Endothelial cell of umbilical vein (primary cell): ENCODE data around the gene RFC5. TPM values are rescaled to one million over a fixed set of nuclear protein-coding genes. Genes with fewer than 3 reads are reported as not detected.
A peak's percentile ranks its signal among the peaks of the same experiment; 100 is the strongest.

Source experiments
- BruUV-seq: library from RNA; stranded (reverse); fragments of 400-500 nt; replicated peaks from 2 replicates; lab custom pipeline; 2021; lab: Mats Ljungman, UMichigan
- CTCF ChIA-PET: fragments of 300-600, 350-600 bp; sonication (Branson Sonifier 250); formaldehyde crosslinking; loops from one replicate; lab custom pipeline; 2021; ENCODE audit warnings: antibody characterized with exemption, inconsistent platforms; lab: Charles Lee
- POLR2A ChIA-PET: fragments of 300-600, 350-600 bp; sonication (Branson Sonifier 250); formaldehyde crosslinking; loops from one replicate; lab custom pipeline; 2021; ENCODE audit warnings: antibody characterized with exemption, inconsistent platforms; lab: Charles Lee
- DNase-seq: peaks from one replicate; pipeline ENCODE4 v3.0.0-alpha.2; 2011; ENCODE audit warnings: low read depth, low spot score
- FAIRE-seq: peaks from 2 replicates; lab custom pipeline; 2011; peaks lifted over from hg19 to GRCh38; lab: Jason Lieb, UNC
- H2AFZ ChIP-seq: 2 replicates; pipeline ENCODE4 v1.6.0; 2012; ENCODE audit warnings: low read depth, low read length, control low read depth, inconsistent platforms
- H3K27ac ChIP-seq: 2 replicates; pipeline ENCODE4 v1.5.1; 2011; ENCODE audit warnings: low read depth, mild to moderate bottlenecking, control low read depth, low read length, moderate library complexity; ENCODE audit not compliant: insufficient read depth
- H3K27me3 ChIP-seq, 2 experiments: 2 replicates each; pipeline versions ENCODE4 v1.6.0 to v1.6.1; 2011; ENCODE audit warnings: low read length in 2 of 2, mixed read lengths in 1 of 2; ENCODE audit not compliant: control insufficient read depth in 2 of 2, insufficient read depth in 2 of 2
- H3K36me3 ChIP-seq, 2 experiments: 2 replicates in 1 of 2; 3 replicates in 1 of 2; pipeline ENCODE4 v1.5.1; 2011; ENCODE audit warnings: low read length in 2 of 2, mild to moderate bottlenecking in 1 of 2, moderate library complexity in 1 of 2; ENCODE audit not compliant: control insufficient read depth in 2 of 2, insufficient read depth in 2 of 2; ENCODE audit errors: extremely low read depth in 1 of 2
- H3K4me1 ChIP-seq: 3 replicates; pipeline ENCODE4 v1.5.1; 2011; ENCODE audit warnings: mild to moderate bottlenecking, low read length; ENCODE audit not compliant: control insufficient read depth, insufficient read depth; ENCODE audit errors: extremely low read depth
- H3K4me2 ChIP-seq: 2 replicates; pipeline ENCODE4 v1.6.1; 2011; ENCODE audit warnings: low read length, control low read depth, mixed read lengths; ENCODE audit not compliant: insufficient read depth
- H3K4me3 ChIP-seq, 3 experiments: fragments of 200-600 bp in 1 of 3; sonication (generic), shearing (Covaris generic) in 1 of 3; replicated peaks in 1 of 3; 2 replicates each; pipeline ENCODE4 v1.5.1; 2011 to 2016; ENCODE audit warnings: control low read depth in 3 of 3, low read length in 3 of 3, mild to moderate bottlenecking in 2 of 3, inconsistent platforms in 1 of 3, low read depth in 1 of 3, moderate library complexity in 1 of 3; ENCODE audit not compliant: insufficient read depth in 1 of 3
- H3K79me2 ChIP-seq: 2 replicates; pipeline ENCODE4 v1.6.0; 2012; ENCODE audit warnings: low read length, inconsistent platforms; ENCODE audit not compliant: control insufficient read depth, insufficient read depth
- H3K9ac ChIP-seq: replicated peaks from 2 replicates; pipeline ENCODE3; 2011; ENCODE audit warnings: low read length, control low read depth; ENCODE audit not compliant: insufficient read depth; ENCODE audit errors: extremely low read depth
- H3K9me1 ChIP-seq: replicated peaks from 3 replicates; pipeline ENCODE4 v1.6.0; 2011; ENCODE audit warnings: mild to moderate bottlenecking, low read length; ENCODE audit not compliant: control insufficient read depth, insufficient read depth; ENCODE audit errors: extremely low read depth
- H3K9me3 ChIP-seq: replicated peaks from 2 replicates; pipeline ENCODE4 v1.5.1; 2012; ENCODE audit warnings: low read length, inconsistent platforms; ENCODE audit not compliant: control insufficient read depth, insufficient read depth
- H4K20me1 ChIP-seq: replicated peaks from 2 replicates; pipeline ENCODE3; 2011; ENCODE audit warnings: mild to moderate bottlenecking, low read length; ENCODE audit not compliant: control insufficient read depth, insufficient read depth; ENCODE audit errors: extremely low read depth
- EZH2 ChIP-seq: IDR thresholded peaks from 2 replicates; pipeline ENCODE4 v1.6.1; 2012; ENCODE audit warnings: borderline replicate concordance, low read depth, mild to moderate bottlenecking, moderate library complexity, low read length, inconsistent platforms; ENCODE audit not compliant: severe bottlenecking
- FOS ChIP-seq: IDR thresholded peaks from 2 replicates; pipeline ENCODE4 v1.6.1; 2011; ENCODE audit warnings: mild to moderate bottlenecking, low read length, moderate library complexity, borderline replicate concordance; ENCODE audit not compliant: insufficient read depth
- GATA2 ChIP-seq: IDR thresholded peaks from 2 replicates; pipeline ENCODE4 v1.7.0; 2011; ENCODE audit warnings: low read depth, mild to moderate bottlenecking, moderate library complexity, mixed read lengths, low read length; ENCODE audit not compliant: insufficient read length, insufficient read depth
- JUN ChIP-seq: IDR thresholded peaks from 2 replicates; pipeline ENCODE4 v1.6.1; 2011; ENCODE audit warnings: borderline replicate concordance, low read depth; ENCODE audit not compliant: insufficient read length, insufficient read depth
- MYC ChIP-seq: IDR thresholded peaks from one replicate; pipeline ENCODE4 v1.6.1; 2011; ENCODE audit warnings: mild to moderate bottlenecking, low read depth, low read length
- POLR2A ChIP-seq: IDR thresholded peaks from 2 replicates; pipeline ENCODE4 v1.6.1; 2012; ENCODE audit warnings: low read depth, mild to moderate bottlenecking, control low read depth, low read length
- POLR2AphosphoS5 ChIP-seq: IDR thresholded peaks from 2 replicates; pipeline ENCODE4 v1.6.1; 2012; ENCODE audit warnings: low read depth, mild to moderate bottlenecking, control low read depth, low read length, moderate library complexity; ENCODE audit not compliant: insufficient read depth
- dilution Hi-C: fragments of 300-500 bp; cut with MboI; formaldehyde crosslinking; loops from one replicate; pipeline ENCODE4 v1.15.0; 2019; ENCODE audit warnings: low sequenced_read_pairs; ENCODE audit not compliant: extremely low pct_ligation_motif_present
- intact Hi-C: fragments of 100-400 bp; cut with micrococcal nuclease; formaldehyde crosslinking; loops from one replicate; pipeline ENCODE4 v1.10.0; 2022
- polyA plus RNA-seq, 4 experiments: library from polyadenylated mRNA; depleted of rRNA in 3 of 4; stranded (reverse) in 3 of 4; unstranded in 1 of 4; fragments of >200 nt; gene quantifications; 2 replicates each; pipeline versions ENCODE4 v1.2.1 to v1.2.3, GENCODE V29; 2011 to 2012; ENCODE audit warnings: missing spikeins in 1 of 4
- total RNA-seq: library from RNA; stranded (reverse); gene quantifications from 2 replicates; pipeline ENCODE4 v1.2.3, GENCODE V29; 2021
- TF ChIP-seq, protein P1 (sequence below): IDR thresholded peaks from 2 replicates; pipeline ENCODE4 v1.6.1; 2011; ENCODE audit not compliant: insufficient read depth, insufficient read length
- TF ChIP-seq, protein P2 (sequence below), 2 donors: IDR thresholded peaks; 1 replicate in 1 of 2; 2 replicates in 1 of 2; pipeline ENCODE4 v1.5.1; 2011; ENCODE audit warnings: low read length in 2 of 2, mild to moderate bottlenecking in 2 of 2, moderate library complexity in 2 of 2, control low read depth in 1 of 2, inconsistent platforms in 1 of 2, low read depth in 1 of 2; ENCODE audit not compliant: insufficient read depth in 1 of 2; ENCODE audit errors: extremely low read depth in 1 of 2

RFC5 gene
- total and polyA plus RNA-seq, 2 donors (not counting 3 experiments of a cell fraction or from before 2014, with no cell fraction given), result 18.1 to 23.3 TPM

DNA sequence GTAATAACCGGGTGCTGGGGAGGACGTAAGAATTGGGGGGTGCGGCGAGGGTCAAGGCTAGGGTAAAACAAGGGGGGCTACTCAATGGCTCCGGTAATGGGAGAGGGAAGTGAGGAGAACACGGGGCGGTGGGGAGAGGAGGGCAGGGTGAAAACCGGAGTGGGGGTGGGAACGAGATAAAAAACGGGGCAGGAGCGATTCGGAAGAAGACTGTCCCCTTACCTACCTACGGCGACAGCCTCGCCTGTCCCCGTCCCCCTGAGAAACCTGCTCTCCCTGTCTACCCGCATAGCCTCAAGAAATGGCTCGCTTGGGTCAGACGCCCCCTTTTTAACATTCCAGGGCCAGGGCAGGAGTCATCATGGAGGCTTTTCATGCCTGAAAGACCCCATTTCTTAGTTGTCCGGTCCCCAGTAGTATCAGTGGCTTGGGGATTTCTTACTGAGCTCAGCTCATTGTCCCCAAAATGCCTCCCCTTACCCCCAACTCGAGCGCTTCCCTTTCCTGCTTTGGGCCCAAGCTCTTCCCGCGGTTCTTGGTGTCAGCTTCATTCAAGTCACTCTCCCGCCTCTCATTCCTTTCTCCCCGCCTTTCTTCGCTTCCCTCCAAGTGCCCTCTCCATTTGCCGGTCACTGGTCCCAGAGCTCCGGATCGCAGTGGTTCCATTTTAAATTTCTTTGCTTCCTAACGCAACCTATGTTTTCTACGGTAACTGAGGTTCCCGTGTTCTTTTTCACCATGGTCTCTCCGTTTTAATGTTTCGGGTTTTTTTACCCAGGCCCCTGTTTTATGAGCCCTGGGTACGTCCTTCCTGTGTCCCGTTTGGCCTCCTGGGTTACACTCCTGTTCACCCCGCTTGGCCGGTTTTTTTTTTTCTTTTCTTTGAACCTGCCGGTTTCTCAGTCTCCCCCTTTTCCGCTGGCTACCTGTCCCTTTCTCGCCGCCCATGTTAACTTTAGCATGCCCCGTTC is 45.7 kb downstream of the RFC5 start:
- DNase-seq (peak; percentile 49), FAIRE-seq (peak; percentile 61)
- Histone ChIP-seq H3K36me3 (peaks cover 0 to 5% of the 10 kb centered on the region in 2 experiments), H3K4me3 (peak overlapping the region; percentile 61 to 99 (median 81)), H3K27ac (peak overlapping the region; percentile 89), H3K9me1 (no peaks in the 10 kb centered on the region), H2AFZ (peak overlapping the region; percentile 83), H3K4me1 (peaks cover 17% of the 10 kb centered on the region), H3K79me2 (peaks cover 28% of the 10 kb centered on the region), H3K4me2 (peak overlapping the region; percentile 97), H3K9me3 (no peaks in the 10 kb centered on the region), H4K20me1 (no peaks in the 10 kb centered on the region), H3K27me3 (no peaks in the 10 kb centered on the region), H3K9ac (peak overlapping the region; percentile 96)
- intact Hi-C loops (loop anchor here (1.0 kb wide), 4 partner anchors 10 to 74 kb away; partner anchors contain the start of genes PEBP1, RFC5 and VSIG10), dilution Hi-C loops (no loop called here)
- POLR2A ChIA-PET, result interaction anchor here (0.6 to 0.8 kb wide), 2 partner anchors 11 to 246 kb away, joined by 3 read pairs; no protein-coding TSS in a partner anchor
- TF ChIP-seq, protein P1, sequence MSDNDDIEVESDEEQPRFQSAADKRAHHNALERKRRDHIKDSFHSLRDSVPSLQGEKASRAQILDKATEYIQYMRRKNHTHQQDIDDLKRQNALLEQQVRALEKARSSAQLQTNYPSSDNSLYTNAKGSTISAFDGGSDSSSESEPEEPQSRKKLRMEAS, result no peak
- TF ChIP-seq GATA2, result no peak
- TF ChIP-seq EZH2, result no peak
- TF ChIP-seq POLR2A, result peak; percentile 93
- TF ChIP-seq, protein P2, sequence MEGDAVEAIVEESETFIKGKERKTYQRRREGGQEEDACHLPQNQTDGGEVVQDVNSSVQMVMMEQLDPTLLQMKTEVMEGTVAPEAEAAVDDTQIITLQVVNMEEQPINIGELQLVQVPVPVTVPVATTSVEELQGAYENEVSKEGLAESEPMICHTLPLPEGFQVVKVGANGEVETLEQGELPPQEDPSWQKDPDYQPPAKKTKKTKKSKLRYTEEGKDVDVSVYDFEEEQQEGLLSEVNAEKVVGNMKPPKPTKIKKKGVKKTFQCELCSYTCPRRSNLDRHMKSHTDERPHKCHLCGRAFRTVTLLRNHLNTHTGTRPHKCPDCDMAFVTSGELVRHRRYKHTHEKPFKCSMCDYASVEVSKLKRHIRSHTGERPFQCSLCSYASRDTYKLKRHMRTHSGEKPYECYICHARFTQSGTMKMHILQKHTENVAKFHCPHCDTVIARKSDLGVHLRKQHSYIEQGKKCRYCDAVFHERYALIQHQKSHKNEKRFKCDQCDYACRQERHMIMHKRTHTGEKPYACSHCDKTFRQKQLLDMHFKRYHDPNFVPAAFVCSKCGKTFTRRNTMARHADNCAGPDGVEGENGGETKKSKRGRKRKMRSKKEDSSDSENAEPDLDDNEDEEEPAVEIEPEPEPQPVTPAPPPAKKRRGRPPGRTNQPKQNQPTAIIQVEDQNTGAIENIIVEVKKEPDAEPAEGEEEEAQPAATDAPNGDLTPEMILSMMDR (IDR thresholded peaks at IDR 0.05; ENCODE audit: extremely low read depth in 1 of 2, insufficient read depth in 1 of 2, low read depth in 1 of 2, low read length in 2 of 2), result no peak
- no peak for TF ChIP-seq FOS
- no peak for TF ChIP-seq JUN
- no peak for TF ChIP-seq MYC
- peak; percentile 84 for TF ChIP-seq POLR2AphosphoS5
- CTCF ChIA-PET, result interaction anchor here (0.8 to 2.3 kb wide), 9 partner anchors 9 to 695 kb away, joined by 3 to 6 read pairs (median 3); partner anchors contain the start of genes PEBP1, RFC5 and VSIG10
- TSS peak; percentile 63 for BruUV-seq
